Naive thymus-derived CD8-positive, alpha-beta T cell (primary cell): ENCODE measurements around the gene SARNP. TPM values are rescaled to one million over a fixed set of nuclear protein-coding genes. Genes with fewer than 3 reads are reported as not detected.
"Not testable (repeated sequence)": the region's sequence is repeated elsewhere in the genome, so short reads cannot be mapped to it uniquely, and the experiment has no call there.

Experiments used
- ATAC-seq, 2 donors: fragments of 150-1000 bp; cut with Tn5 transposase in 1 of 2; sonication (Bioruptor Pico), chemical (Tn5 transposase) in 1 of 2; 1 replicate in 1 of 2; 2 replicates in 1 of 2; pipeline ENCODE4 v1.10.0; 2021; ENCODE audit warnings: mild to moderate bottlenecking in 2 of 2, moderate library complexity in 2 of 2
- POLR2A ChIA-PET: fragments of 350-600 bp; sonication (Branson Sonifier 250); formaldehyde crosslinking; loops from one replicate; lab custom pipeline; 2021; ENCODE audit warnings: antibody characterized with exemption; lab: Charles Lee
- DNase-seq, 10 donors: peaks; one replicate each; pipeline versions ENCODE4 v3.0.0 to v3.0.0-alpha.2; 2020 to 2022
- H3K27ac Mint-ChIP-seq, 10 donors: one replicate each; pipeline ENCODE4 v1.8.0; 2020 to 2022; ENCODE audit warnings: mild to moderate bottlenecking in 10 of 10, mixed read lengths in 10 of 10, moderate library complexity in 4 of 10, inconsistent platforms in 1 of 10
- H3K27me3 Mint-ChIP-seq, 5 donors: one replicate each; pipeline ENCODE4 v1.8.0; 2021 to 2022; ENCODE audit warnings: mixed read lengths in 5 of 5
- H3K36me3 Mint-ChIP-seq, 3 donors: one replicate each; pipeline ENCODE4 v1.8.0; 2020 to 2022; ENCODE audit warnings: mixed read lengths in 3 of 3, mild to moderate bottlenecking in 2 of 3, inconsistent platforms in 1 of 3
- H3K4me1 Mint-ChIP-seq, 4 donors: one replicate each; pipeline ENCODE4 v1.8.0; 2021 to 2022; ENCODE audit warnings: mixed read lengths in 4 of 4
- H3K4me3 Mint-ChIP-seq, 10 donors: one replicate each; pipeline ENCODE4 v1.8.0; 2020 to 2022; ENCODE audit warnings: mild to moderate bottlenecking in 10 of 10, mixed read lengths in 10 of 10, moderate library complexity in 6 of 10, inconsistent platforms in 1 of 10
- H3K9me3 Mint-ChIP-seq, 9 donors: one replicate each; pipeline ENCODE4 v1.8.0; 2020 to 2022; ENCODE audit warnings: mixed read lengths in 9 of 9, mild to moderate bottlenecking in 3 of 9, inconsistent platforms in 1 of 9, moderate library complexity in 1 of 9
- polyA plus RNA-seq, 3 donors: library from polyadenylated mRNA; unstranded; fragments of 300-500 nt; fragmentation: Illumina TruSeq; gene quantifications; one replicate each; pipeline ENCODE4 v1.2.3, GENCODE V29; 2021
- total RNA-seq, 8 experiments: library from RNA in 2 of 8; stranded (reverse) in 2 of 8; gene quantifications; one replicate each; pipeline ENCODE4 v1.2.3 and lab custom pipeline; 2021 to 2026

SARNP gene
- total and polyA plus RNA-seq, 5 experiments from 2014 or later = 43.6 to 104 (median 93.6) TPM

GRCh38 chr12:55847603-55848291, 30.2 kb upstream of the SARNP start:
- Mint-ChIP-seq H3K9me3 (no peaks in the 10 kb centered on the region), H3K27me3 (peaks cover 0 to 6% (median 0%) of the 10 kb centered on the region in 5 donors), H3K4me1 (no peaks in the 10 kb centered on the region), H3K4me3 (no peak overlapping the region), H3K36me3 (no peaks in the 10 kb centered on the region), H3K27ac (peak overlapping the region in 1 of 10 donors; percentile 81)
- POLR2A ChIA-PET = interaction anchor here (0.7 to 1.2 kb wide), 3 partner anchors 11 to 1250 kb away, joined by 3 to 6 read pairs (median 3); partner anchors contain the start of gene PYM1
- DNase-seq = no peak
- no peak for ATAC-seq

GRCh38 chr12:55847033-55847432, 29.5 kb upstream of the SARNP start:
- POLR2A ChIA-PET = interaction anchor here (0.5 to 1.2 kb wide), 2 partner anchors 14 to 81 kb away, joined by 3 to 4 read pairs; partner anchors contain the start of gene PYM1
- Mint-ChIP-seq H3K27ac (no peak overlapping the region), H3K4me1 (no peaks in the 10 kb centered on the region), H3K9me3 (no peaks in the 10 kb centered on the region), H3K4me3 (no peak overlapping the region), H3K36me3 (no peaks in the 10 kb centered on the region), H3K27me3 (peaks cover 0 to 6% (median 0%) of the 10 kb centered on the region in 5 donors)
- ATAC-seq (no peak), DNase-seq (no peak)

- Mint-ChIP-seq H3K27ac (peak overlapping the region in 2 of 10 donors; percentile 33 to 65), H3K4me1 (peaks cover 1 to 5% (median 3%) of the 10 kb centered on the region in 4 donors), H3K36me3 (no peaks in the 10 kb centered on the region), H3K27me3 (peaks cover 0 to 5% (median 0%) of the 10 kb centered on the region in 5 donors), H3K9me3 (no peaks in the 10 kb centered on the region), H3K4me3 (no peak overlapping the region)
- no peak for DNase-seq
- POLR2A ChIA-PET = interaction anchor here (0.6 kb wide), 1 partner anchor 543 kb away, joined by 3 read pairs; no protein-coding TSS in a partner anchor
- no peak for ATAC-seq
Measured at GRCh38 chr12:55845785-55846496, 28.4 kb upstream of the SARNP start.

- POLR2A ChIA-PET = no interaction called here
Measured at GRCh38 chr12:55845361-55845760, 27.8 kb upstream of the SARNP start.

GRCh38 chr12:55844961-55845360, 27.4 kb upstream of the SARNP start:
- H3K4me3 Mint-ChIP-seq = no peak overlapping the region

More at GRCh38 chr12:55845361-55845760, 27.8 kb upstream of the SARNP start:
- Mint-ChIP-seq H3K27ac (peak overlapping the region in 1 of 10 donors; percentile 4), H3K36me3 (no peaks in the 10 kb centered on the region), H3K27me3 (peaks cover 0 to 2% (median 0%) of the 10 kb centered on the region in 5 donors), H3K9me3 (no peaks in the 10 kb centered on the region), H3K4me3 (no peak overlapping the region), H3K4me1 (peaks cover 1 to 5% (median 3%) of the 10 kb centered on the region in 4 donors)
- ATAC-seq (no peak), DNase-seq (no peak)

GRCh38 chr12:55843431-55843830, 25.9 kb upstream of the SARNP start:
- peaks cover 0 to 2% (median 0%) of the 10 kb centered on the region in 5 donors for H3K27me3 Mint-ChIP-seq

More at GRCh38 chr12:55844961-55845360, 27.4 kb upstream of the SARNP start:
- H3K36me3 Mint-ChIP-seq = no peaks in the 10 kb centered on the region
- H3K4me1 Mint-ChIP-seq = peaks cover 1 to 5% (median 3%) of the 10 kb centered on the region in 4 donors
- H3K27me3 Mint-ChIP-seq = peaks cover 0 to 2% (median 0%) of the 10 kb centered on the region in 5 donors
- no peak for DNase-seq
- H3K27ac Mint-ChIP-seq = peak overlapping the region in 1 of 10 donors; percentile 4
- POLR2A ChIA-PET = no interaction called here
- H3K9me3 Mint-ChIP-seq = no peaks in the 10 kb centered on the region
- ATAC-seq = no peak

GRCh38 chr12:55842681-55843429, 25.3 kb upstream of the SARNP start, which contains the start of gene MMP19:
Gene MMP19, minus strand, starts transcription at chr12:55842936. Its CDS starts 106 bp downstream, at chr12:55842830.
- POLR2A ChIA-PET = no interaction called here
- peaks cover 0 to 2% (median 0%) of the 10 kb centered on the region in 5 donors for H3K27me3 Mint-ChIP-seq
- H3K27ac Mint-ChIP-seq = peak within 1 kb of the TSS in 3 of 10 donors; percentile 3 to 40 (median 24)
- H3K4me1 Mint-ChIP-seq = peaks cover 1 to 5% (median 4%) of the 10 kb centered on the region in 4 donors
- no peak for ATAC-seq
- no peaks in the 10 kb centered on the region for H3K9me3 Mint-ChIP-seq
- H3K4me3 Mint-ChIP-seq = no peak within 1 kb of the TSS
- DNase-seq = no peak
- H3K36me3 Mint-ChIP-seq = no peaks in the 10 kb centered on the region

More at GRCh38 chr12:55843431-55843830, 25.9 kb upstream of the SARNP start:
- Mint-ChIP-seq H3K4me1 (peaks cover 1 to 5% (median 4%) of the 10 kb centered on the region in 4 donors), H3K27ac (no peak overlapping the region), H3K9me3 (no peaks in the 10 kb centered on the region), H3K36me3 (no peaks in the 10 kb centered on the region), H3K4me3 (no peak overlapping the region)
- POLR2A ChIA-PET = no interaction called here
- DNase-seq (no peak), ATAC-seq (no peak)

- POLR2A ChIA-PET = no interaction called here
- H3K4me3 Mint-ChIP-seq = no peak overlapping the region
- H3K27me3 Mint-ChIP-seq = peaks cover 0 to 1% (median 0%) of the 10 kb centered on the region in 5 donors
- peaks cover 0 to 3% (median 0%) of the 10 kb centered on the region in 3 donors for H3K36me3 Mint-ChIP-seq
- ATAC-seq (no peak), DNase-seq (no peak)
- peak overlapping the region in 2 of 10 donors; percentile 28 to 60 for H3K27ac Mint-ChIP-seq
- H3K9me3 Mint-ChIP-seq = no peaks in the 10 kb centered on the region
- H3K4me1 Mint-ChIP-seq = peaks cover 3 to 14% (median 12%) of the 10 kb centered on the region in 4 donors
Measured at GRCh38 chr12:55840581-55841351, 23.2 kb upstream of the SARNP start.

- ATAC-seq = no peak
- POLR2A ChIA-PET = no interaction called here
- DNase-seq = no peak
- peak overlapping the region in 1 of 10 donors; percentile 53 for H3K27ac Mint-ChIP-seq
- peaks cover 0 to 1% (median 0%) of the 10 kb centered on the region in 5 donors for H3K27me3 Mint-ChIP-seq
- peaks cover 0 to 4% (median 0%) of the 10 kb centered on the region in 3 donors for H3K36me3 Mint-ChIP-seq
- H3K4me1 Mint-ChIP-seq = peaks cover 3 to 16% (median 12%) of the 10 kb centered on the region in 4 donors
- no peak overlapping the region for H3K4me3 Mint-ChIP-seq
- no peaks in the 10 kb centered on the region for H3K9me3 Mint-ChIP-seq
Measured at GRCh38 chr12:55839345-55840140, 22.0 kb upstream of the SARNP start.

- H3K36me3 Mint-ChIP-seq = peaks cover 0 to 7% (median 0%) of the 10 kb centered on the region in 3 donors
- H3K4me3 Mint-ChIP-seq = no peak overlapping the region
- H3K9me3 Mint-ChIP-seq = no peaks in the 10 kb centered on the region
- DNase-seq = no peak
- ATAC-seq = no peak
- peaks cover 0 to 1% (median 0%) of the 10 kb centered on the region in 5 donors for H3K27me3 Mint-ChIP-seq
- peak overlapping the region in 2 of 10 donors; percentile 68 to 70 for H3K27ac Mint-ChIP-seq
- POLR2A ChIA-PET = interaction anchor here (0.7 kb wide), 1 partner anchor 31 kb away, joined by 3 read pairs; no protein-coding TSS in a partner anchor
- peaks cover 3 to 19% (median 15%) of the 10 kb centered on the region in 4 donors for H3K4me1 Mint-ChIP-seq
Measured at GRCh38 chr12:55838361-55838760, 20.8 kb upstream of the SARNP start.

GRCh38 chr12:55834400-55834799, 16.9 kb upstream of the SARNP start:
- DNase-seq, H3K36me3 Mint-ChIP-seq, POLR2A ChIA-PET, H3K9me3 Mint-ChIP-seq, ATAC-seq, H3K4me3 Mint-ChIP-seq, H3K27me3 Mint-ChIP-seq: not testable (repeated sequence)
- Mint-ChIP-seq H3K4me1 (peaks cover 26 to 45% (median 34%) of the 10 kb centered on the region in 4 donors), H3K27ac (peak overlapping the region in 1 of 10 donors; percentile 46)
